Femur (tissue), 1 donor: ENCODE results near the gene CPN2.
A peak's percentile ranks its signal among the peaks of the same experiment; 100 is the strongest.

Experiments used
- DNase-seq: peaks from one replicate; pipeline ENCODE4 v3.0.0-alpha.2; 2017

The CPN2 gene

DNA sequence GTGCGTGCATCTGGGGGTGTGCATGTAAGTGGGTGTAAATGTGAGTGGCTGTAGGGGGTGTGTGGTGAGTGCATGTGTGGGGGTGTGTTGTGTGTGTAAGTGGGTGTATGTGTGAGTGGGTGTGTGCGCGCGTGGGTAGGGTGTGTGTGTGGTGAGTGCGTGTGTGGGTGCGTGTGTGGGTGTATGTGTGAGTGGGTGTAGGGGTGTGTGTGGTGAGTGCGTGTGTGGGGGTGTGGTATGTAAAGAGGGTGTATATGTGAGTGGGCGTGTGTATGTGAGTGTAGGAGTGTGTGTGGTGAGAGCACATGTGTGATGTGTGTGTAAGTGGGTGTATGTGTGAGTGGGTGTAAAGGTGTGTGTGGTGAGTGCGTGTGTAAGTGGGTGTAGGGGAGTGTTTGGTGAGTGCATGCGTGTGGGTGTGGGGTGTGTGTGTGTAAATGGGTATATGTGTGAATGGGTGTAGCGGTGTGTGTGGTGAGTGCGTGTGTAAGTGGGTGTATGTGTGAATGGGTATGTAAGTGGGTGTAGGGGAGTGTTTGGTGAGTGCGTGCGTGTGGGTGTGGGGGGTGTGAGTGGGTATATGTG, 916 bp upstream of the CPN2 start:
- DNase-seq = no peak

DNA sequence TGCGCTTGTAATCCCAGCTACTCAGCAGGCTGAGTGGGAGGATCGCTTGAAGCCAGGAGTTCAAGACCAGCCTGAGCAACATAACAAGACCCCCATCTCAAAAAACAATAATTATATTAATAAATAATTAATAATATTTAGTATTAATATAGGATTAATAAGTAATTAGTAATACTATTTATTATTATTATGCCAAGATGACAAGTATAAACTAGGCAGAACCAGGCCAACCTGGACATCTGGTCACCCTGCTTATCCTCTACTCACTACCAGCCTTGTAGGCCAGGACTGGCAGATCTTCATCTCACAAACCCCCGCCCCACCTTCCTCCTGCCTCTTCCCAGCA, 429 bp downstream of the CPN2 start:
- no peak for DNase-seq

DNA sequence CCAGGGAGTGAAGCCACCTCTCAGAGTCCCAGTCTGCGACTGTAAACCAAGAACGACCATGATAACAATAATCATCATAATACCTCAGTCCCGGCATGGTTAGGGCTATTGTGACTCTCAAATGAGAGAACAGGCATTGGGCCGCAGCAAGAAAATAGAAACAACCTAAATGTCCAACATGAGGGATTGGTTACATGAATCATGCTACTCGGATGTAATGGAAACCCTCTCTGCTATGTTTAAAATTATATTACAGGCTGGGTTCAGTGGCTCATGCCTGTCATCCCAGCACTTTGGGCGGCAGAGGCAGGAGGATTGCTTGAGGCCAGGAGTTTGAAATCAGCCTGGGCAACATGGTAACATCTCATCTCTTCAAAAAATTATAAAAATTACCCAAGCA, 2.8 kb downstream of the CPN2 start:
- peak; percentile 29 for DNase-seq

DNA sequence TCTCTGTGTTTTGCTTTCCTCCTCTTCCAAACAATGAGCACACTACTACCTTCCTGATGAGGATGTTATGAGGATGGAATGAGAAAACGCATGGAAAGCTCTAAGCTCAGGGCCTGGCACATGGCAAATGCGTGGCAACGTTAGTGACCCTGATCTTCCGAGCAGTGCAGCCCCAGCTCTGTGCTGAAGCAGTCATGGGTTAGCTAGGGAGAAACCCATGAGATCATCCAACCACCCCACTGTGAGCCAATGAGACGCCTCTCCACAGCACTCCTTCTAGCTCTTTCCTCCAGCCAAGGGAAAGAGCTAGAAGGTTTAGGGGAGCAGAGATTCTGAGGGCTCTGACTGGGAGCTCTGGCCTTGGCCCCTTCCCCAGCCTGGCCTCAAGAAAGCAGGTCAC, 4.5 kb downstream of the CPN2 start:
- peak; percentile 41 for DNase-seq

DNA sequence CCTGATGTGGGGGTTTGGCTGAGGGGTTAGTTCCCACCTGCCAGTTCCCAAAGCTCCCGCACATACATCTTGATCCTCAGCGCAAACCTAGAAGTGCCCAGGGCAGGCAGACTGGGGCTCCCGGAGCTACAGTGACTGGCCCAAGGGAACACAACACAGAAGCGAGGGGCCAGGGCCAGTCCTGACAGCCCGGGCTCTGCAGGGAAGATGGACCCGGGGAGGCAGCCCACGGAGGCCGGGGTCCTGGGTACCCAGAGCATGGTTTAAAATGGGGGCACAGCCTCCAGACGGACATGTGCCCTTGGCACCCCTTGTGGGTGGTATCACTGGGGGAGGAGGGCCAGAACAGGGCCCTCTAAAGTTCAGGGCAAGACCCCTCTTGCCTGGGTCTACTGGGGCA, 5.1 kb downstream of the CPN2 start:
- no peak for DNase-seq

DNA sequence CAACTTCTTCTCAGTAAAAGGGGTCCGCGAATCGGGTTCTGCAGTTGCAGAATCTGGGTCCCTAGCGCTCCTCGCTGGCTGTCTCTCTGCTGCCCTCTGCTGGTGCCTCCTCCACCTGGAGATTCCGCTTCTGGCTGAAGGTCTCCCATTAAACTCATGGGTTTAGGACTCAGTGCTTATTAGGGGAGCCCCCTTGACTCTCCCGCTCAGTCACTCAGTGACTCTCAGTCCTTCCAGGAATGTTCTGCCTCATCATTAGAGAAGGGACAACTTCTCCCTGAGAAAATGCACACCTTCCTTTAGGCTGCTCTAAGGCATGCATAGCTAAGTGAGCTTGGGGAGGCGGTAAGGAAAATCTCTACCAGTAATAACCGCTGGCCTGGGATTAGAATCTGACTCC, 7.1 kb downstream of the CPN2 start:
- DNase-seq = peak; percentile 82

DNA sequence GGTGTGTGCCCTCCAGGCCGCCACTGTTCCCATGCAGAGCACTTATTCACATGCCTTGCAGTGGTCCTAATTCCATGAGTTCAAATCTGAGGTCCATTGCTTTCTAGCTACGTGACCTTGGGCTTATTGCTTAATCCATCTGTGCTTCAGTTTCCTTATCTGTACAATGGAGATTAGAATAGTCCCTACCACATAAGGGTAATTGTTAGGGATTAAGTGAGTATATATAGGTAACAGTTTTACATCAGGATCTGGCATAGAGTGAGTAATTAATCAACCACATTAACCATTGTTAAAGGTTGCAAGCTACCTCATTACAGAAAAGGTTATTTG, 7.6 kb downstream of the CPN2 start:
- no peak for DNase-seq

DNA sequence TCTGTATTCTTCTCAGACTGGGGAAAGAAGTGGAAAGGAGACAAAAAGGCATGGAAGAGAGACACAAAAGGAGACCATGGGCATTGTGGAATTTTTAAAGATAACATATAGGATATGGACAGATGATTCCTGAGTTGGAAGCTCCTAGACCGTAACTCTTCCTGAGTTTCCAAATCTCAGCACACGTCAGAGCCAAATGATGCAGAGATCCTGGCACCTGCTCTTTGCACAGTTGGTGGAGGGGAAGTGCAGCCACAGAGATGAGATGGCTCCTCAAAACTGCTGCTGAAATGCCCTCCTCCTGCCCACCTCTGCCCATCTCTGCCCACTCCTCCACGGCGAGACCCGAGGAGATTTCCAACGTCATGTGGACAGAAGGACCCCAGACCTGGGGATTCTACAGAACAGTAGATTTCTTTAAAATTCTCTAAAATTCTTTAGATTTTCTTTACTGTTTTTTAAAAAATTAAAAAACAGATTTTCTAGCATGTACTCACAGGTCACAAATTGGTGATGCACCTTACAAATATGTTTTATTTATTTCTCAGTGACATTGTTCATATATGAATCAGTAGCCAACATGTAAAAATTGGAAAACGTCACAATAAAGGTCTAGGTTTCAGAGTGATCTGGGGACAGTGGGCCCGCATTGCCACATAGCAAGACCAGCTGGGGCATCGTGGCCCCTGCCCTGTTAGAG, 8.1 kb downstream of the CPN2 start:
- no peak for DNase-seq

DNA sequence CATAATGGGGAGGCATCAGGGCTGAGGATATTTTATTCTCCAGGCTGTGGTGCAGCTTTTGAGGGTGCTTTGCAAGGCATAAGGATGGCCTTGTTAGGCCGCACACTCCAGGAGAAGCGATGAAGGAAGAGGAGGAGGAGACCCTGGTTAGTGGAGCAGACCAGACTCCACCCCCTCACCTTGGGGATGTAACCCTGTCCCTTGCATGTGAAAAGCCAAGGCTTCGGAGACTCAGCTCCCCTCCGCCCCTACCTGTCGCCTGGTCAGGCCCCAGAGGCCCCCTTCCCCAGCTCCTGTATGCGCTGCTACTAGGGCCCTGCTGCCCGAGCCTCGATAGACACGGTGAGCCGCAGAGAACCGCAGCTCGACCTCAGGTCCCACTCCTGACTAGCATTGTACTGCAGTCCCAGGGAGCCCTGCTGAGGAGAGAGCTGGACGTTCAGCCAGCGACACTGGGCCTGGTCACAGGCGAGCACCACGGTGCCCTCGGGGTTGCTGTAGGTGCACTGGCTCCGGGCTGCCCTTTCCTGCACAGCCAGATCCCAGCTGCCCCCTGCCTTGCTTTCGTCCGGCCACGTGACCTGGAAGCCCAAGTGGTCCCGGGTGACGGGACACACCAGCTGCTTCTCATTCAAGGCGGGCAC, 10.2 kb downstream of the CPN2 start:
- no peak for DNase-seq

DNA sequence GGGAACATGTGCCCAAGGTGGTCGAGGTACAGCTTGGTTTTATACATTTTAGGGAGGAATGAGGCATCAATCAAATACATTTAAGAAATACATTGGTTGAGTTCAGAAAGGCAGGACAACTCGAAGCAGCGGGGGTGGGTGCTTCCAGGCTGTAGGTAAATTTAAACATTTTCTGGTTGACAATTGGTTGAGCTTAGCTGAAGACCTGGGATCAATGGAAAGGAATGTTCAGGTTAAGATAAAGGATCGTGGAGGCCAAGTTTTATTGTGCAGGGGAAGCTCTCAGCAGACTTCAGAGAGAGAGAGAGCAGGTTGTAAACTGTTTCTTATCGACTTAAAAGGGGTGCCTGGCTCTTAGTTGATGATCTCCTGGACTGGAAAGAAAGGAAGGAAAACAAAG, 11.3 kb downstream of the CPN2 start:
- no peak for DNase-seq

DNA sequence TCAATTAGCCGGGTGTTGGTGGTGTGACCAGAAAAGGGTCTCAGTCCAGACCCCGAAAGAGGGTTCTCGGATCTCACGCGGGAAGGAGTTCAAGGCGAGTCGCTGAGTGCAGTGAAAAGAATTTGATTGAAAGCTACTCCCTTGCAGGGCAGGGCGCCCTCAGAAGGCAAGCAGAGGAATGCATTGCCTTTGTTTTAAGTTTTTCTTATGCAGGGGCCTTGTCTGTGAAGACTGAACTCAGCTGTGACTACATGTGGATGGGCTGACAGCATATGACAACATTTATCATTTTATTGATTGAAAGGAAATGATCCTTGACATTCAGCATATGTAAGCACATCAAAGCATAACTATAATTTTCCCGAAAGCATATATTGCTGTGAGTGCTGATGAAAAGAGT, 11.8 kb downstream of the CPN2 start:
- DNase-seq = no peak

DNA sequence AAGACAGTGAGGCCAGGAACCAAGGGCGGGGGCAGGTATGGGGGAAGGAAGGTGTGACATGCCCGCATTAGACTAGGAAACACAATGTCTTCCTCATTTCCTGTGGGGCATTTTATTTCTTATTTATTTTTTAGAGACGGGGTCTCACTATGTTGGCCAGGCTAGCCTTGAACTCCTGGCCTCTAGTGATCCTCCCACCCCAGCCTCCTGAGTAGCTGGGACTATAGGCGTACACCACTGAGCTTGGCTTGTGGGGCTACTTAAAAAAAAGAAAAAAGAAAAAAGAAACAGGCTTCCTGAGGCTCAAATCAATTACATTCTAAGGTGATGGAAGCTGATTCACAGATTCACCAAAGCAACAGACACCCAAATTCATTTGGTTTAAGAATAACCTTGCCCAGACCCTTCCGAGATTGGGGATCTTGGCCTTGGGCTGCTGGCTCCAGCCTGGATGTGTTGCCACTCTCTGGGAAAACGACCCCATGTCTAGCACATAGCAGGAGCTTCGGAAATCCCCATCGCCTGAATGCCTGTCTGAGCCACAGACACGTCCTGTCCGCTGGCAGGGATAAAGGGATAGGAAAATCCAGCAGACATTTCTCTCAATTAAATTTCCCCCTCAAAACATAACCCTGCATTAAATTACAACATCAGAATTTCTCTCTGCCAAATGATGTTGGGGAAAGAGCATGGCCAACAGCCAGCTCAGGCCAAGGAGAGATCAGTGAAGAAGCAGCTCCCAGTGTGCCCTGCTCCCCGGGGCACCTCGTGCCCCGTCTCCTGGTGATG, 13.0 kb downstream of the CPN2 start:
- DNase-seq = peak; percentile 46

DNA sequence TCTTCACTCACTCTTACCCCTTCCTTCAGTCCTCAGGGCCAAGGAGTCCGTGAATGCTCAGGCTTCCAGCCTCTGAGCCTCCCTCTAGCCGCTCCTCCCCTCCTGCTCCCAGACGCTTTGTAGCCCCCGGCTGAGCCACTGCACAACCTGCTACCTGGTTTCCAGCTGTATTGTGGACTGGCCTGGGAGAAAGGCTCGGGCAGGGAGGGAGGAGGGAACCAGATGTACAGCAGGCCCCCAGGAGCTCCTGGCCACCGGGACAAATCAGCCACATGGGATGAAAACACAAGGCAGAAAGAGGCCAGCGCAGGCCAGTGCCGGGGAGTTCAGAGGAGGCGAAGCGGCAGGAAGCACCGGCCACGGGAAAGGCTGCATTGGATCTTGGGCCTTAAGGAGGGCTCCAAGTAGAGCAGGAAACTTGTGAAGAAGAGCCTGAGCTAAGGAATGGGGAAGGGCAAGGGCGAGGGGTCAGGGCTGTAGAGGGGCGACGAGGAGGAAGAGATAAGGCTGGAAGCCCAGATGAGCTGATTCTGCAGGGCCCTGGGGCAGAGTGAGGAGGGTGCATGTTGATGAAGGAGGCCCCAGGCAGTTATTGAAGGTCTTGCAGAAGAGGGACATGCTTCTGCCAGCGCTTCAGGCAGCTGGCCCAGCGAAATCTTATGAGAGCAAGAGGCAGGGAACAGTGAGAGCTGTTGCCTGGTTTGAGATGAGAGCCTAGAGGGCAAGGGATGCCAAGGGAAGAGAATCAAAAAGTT, 14.3 kb downstream of the CPN2 start:
- DNase-seq = no peak

DNA sequence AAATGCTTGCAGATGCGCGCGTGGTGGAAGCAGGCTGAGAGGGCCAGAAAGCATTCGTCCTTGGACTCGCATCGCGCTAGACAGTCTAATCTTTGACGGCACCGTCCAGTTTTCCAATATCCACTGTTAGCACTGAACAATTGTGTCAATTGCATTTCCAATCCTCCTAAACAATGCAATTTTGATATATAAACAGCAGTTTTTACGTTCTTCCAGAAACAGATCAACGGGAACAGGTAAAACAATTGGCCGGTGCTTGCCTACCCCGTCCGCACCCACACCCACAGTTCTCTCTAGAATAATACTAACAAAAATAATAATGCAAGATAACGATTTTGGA, 17.2 kb downstream of the CPN2 start:
- no peak for DNase-seq

DNA sequence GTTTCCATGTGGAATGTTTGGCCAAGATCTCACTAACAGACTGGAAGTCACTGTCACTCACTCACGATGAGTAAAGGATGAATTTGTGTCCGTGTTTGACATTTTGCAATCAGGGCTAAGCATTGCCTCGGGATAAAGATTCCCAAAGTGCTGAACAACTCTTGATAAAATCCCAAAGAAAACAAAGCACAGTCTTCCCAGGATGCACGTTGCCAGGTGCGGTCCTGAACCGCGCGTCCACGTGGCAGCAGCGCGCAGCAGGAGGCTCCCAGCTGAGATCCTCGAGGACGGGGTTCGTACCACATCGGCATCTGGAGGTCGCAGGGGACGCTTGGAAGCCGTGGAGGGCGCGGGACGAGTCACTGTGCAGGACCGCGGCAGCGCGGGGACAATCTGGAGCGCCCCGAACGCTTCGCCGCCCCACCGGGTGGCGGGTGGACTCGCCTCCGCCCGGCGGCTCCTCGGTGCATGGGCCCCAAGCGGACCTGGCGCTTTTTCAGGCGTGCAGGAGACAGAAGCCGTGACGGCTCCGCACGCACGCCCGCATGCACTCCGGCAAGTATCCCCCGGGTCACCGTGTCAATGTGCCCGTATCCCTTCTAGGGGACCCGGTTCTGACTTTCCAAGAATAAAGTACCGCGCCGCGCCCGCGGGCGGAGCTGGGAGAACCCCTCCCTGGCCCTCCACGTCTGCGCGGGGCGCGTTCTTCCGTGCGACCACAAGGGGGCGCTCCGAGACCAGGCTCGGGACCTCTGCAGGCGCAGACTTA, 17.7 kb downstream of the CPN2 start:
- DNase-seq = peak; percentile 94

DNA sequence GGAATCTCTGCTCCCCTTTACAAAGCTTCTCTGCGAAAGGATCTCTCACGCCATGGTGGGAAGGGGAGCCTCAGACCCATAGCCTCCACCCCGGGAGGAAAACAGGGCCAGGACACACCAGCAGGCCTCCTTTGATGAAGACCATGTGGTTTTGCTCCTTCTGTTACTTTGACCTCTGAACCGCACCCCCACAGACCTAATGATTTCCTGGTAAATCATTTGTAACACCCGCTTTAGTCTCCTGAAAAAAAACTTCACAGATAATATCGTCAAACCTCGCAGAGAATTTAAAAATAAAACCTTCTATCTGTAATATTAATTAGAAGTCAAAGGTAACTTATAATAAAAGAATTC, 18.3 kb downstream of the CPN2 start:
- DNase-seq = no peak

DNA sequence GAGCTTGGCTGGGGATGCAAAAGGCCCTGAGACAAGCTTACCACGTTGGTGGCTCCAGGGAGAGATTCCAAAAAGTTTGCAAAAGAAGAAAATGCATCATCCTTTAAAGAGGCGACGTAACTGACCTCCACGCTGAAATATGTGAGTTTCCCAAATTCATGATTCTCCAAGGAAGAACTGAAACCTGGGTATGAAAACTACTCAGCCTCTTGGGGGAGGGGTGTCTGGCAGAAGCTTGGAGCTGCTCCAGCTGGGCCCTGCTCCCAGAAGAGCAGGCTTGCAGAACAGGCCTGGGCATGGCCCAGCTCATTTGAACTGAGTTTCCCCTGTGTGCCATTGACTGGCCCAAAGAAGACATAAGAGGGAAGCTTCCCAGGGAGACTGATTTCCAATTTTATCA, 20.5 kb downstream of the CPN2 start:
- peak; percentile 21 for DNase-seq

DNA sequence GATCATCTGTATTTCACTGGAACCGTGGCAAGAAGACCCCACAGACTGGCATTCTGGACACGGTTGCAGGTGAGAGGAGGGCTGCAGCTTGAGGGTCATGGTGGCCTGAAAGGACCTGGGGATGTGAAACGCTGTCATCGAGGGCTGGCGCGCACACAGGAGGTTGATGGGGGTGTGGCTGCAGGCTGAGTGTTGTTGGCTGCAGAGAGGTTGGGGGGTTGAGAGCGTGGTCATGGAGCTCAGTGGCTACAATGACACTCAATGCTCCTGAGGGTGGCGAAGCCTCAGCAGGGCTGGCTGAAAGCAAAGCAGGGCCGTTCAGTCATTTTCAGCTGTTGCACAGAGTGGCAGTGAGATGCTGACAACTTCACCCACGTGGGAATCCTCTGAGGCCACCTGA, 21.0 kb downstream of the CPN2 start:
- DNase-seq = peak; percentile 22

DNA sequence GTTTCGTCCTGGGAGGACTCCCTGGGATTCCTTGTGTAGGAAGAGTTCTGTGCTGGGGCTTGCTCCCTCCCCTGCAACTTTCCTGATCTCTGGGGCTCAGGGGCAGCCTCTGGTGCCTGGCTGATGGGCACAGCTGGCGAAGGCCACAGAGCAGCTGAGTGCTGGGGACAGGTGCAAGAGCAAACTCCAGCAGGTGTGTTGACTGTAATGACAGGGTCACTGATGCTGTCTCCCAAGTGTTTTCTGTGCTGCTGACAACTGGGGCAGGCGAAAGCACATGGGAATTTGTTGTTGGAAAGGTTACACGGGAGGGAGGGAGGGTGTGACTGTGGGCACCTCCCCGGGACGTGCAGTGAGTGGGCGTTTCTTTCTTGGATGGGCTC, 21.6 kb downstream of the CPN2 start:
- peak; percentile 64 for DNase-seq

DNA sequence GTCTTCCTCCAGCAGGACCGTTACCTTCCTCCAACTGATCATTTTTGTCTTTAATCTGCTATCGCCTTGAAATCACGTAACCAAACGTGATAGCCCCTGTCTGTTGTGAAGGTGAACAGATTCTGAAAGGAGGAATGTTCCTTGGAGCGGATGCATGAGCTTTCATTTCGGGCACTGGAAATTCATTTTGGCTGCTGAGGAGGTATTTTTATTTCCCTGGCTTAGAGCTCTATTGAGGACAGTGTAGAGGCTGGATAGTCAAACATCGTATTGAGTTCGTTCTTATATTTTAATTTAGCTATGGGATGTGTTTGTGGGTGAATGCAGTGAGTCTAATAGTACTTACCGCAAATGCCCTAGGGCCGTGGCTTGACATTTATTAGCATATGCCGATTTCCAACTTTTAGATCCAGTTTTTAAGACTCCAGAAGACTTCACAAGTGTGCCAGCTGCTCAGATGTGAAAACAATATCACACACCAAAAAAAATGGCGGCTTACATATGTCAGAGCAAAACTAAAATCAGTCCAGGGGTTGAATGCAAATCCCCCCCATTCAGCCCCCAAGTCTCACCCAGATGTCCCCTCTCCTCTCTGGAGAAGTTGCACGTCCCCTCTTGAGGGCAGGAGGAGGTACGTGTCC, 22.1 kb downstream of the CPN2 start:
- no peak for DNase-seq

DNA sequence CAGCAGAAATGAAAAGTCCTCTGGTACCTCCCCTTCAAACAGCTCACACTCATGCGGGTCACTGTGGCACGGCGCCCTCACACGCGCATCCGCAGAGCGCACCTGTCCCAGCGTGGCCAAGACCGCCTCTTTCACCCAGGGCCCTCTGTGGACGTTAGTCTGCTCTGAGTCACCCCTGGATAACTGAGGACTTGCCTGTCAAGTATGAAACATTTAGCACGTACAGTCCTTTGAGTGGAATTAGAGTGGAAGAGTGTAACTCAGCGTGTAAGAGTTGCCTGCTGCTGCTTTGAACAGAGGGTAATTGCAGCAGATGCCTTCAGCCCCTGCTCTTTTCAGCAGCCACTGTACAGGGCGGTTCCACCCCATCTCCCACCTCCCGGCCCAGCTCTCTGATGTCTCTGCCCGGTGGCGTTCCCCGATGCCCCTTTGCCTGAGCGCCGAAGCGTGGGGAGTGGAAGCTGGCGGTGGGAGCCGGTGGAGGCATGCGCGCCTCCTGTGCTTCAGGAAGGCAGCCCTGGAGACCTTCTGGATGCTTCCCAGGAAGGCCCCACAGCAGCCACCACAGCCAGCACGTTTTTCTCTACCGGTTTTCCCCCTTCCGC, 23.0 kb downstream of the CPN2 start:
- peak; percentile 59 for DNase-seq
